ENCODE data around the gene PPP2R1B.
"Not testable (repeated sequence)": the region's sequence is repeated elsewhere in the genome, so short reads cannot be mapped to it uniquely, and the experiment has no call there.

The PPP2R1B gene

DNA sequence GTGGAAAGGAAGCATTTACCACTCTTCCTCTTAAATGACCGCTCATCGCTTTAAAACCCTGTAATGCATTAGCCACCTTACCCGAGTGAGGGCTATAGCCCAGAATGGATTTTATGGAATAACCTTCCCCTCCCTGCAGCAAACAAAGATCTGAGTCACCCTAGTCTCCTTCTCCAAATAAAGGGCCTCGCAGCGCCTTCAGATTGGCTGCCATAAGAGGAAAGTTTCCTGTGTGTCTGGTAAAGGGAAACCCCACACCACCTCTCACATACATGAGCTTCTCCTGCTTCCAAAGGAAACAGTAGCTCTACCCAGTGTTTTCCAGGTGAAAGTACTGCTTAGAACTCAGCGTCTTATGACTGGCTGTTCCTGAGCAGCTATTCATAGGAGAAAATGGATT lies 47.8 kb downstream of the PPP2R1B start:
- peak; percentile 31 for DNase-seq (ENCODE audit: insufficient read length, low spot score)
- TF ChIP-seq POLR2A (IDR thresholded peaks at IDR 0.05; ENCODE audit: low read depth, low read length): no peak
- peak; percentile 93 for FAIRE-seq

DNA sequence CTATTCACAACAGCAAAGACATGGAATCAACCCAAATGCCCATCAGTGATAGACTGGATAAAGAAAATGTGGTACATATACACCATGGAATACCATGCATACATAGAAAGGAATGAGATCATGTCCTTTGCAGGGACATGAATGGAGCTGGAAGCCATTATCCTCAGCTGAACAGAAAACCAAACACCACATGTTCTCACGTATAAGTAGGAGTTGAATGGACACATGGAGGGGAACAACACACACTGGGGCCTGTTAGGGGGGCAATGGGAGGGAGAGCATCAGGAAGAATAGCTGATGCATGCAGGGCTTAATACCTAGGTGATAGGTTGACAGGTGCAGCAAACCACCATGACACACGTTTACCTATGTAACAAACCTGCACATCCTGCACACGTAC lies 48.5 kb downstream of the PPP2R1B start:
- not testable (repeated sequence) for FAIRE-seq; DNase-seq (ENCODE audit: insufficient read length, low spot score)

DNA sequence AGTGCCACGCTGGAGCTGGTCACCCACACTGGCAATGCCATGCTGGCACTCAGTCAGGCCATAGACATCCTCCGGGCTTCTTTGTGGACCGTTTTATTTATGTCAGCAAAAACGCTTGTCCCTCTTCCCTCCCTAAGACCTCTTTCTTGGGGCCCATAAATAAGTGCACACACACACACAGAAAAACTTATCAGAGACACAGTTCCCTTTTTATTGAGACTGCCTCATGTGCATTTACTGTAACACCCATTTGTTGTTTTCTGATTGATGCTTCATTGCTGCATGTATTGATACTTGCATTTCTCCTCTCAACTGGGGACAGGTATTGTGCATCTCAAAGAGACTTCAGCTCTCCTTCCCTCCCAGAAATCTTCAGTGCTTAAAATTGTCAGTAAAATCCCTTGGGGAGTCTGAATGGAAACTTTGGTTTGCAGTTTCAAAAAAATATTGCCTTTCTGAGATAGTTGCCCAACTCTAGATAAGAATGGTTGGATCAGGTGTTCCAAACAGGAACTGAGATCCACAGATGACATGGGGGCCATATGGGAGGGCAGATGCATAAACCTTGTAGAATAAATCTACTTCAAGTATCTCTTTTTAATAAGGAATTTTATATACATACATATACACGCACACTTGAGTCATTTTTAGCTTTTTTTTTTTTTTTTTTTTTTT lies 50.9 kb downstream of the PPP2R1B start:
- TF ChIP-seq POLR2A (IDR thresholded peaks at IDR 0.05; ENCODE audit: low read depth, low read length): no peak
- DNase-seq (ENCODE audit: insufficient read length, low spot score) (no peak), FAIRE-seq (no peak)

DNA sequence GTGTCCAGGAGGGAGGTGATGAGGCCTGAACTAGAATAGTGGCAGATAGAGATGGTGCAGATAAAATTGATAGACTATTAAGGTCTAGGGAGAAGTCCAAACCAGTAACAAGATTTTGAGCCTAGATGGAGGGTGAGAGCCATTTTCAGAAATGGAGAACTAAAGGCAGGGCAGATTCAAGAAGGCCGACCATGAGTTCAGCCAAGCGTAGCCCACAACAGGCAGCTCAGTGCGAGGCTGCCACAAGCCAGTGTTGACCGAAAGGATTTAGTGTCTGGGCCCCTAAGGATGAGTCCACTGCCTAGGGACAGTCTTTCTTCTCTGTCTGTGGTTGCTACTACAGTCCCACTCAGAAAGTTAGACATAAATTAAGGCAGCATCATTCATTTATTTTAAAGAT lies 51.7 kb downstream of the PPP2R1B start:
- FAIRE-seq: no peak
- no peak for TF ChIP-seq POLR2A (IDR thresholded peaks at IDR 0.05; ENCODE audit: low read depth, low read length)
- DNase-seq (ENCODE audit: insufficient read length, low spot score): no peak

DNA sequence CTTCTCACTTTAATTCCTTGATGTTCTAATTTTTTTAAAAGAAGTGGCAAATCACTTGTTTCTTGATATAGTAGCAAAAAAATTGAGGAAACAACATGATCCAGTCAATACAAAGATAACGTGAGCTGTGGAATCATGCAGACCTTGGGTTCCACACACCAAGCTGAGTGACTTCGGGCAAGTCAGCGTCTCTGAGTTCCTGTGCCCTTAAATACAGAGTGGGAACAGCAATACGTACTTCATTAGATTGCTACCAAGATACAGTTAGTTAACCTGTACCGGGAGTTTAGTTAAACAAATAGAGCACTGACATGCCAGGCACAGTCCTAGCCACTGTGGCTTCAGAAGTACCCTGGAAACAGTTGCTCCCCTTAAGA lies 58.5 kb downstream of the PPP2R1B start:
- no peak for FAIRE-seq
- TF ChIP-seq POLR2A (IDR thresholded peaks at IDR 0.05; ENCODE audit: low read depth, low read length): no peak
- DNase-seq (ENCODE audit: insufficient read length, low spot score): no peak

DNA sequence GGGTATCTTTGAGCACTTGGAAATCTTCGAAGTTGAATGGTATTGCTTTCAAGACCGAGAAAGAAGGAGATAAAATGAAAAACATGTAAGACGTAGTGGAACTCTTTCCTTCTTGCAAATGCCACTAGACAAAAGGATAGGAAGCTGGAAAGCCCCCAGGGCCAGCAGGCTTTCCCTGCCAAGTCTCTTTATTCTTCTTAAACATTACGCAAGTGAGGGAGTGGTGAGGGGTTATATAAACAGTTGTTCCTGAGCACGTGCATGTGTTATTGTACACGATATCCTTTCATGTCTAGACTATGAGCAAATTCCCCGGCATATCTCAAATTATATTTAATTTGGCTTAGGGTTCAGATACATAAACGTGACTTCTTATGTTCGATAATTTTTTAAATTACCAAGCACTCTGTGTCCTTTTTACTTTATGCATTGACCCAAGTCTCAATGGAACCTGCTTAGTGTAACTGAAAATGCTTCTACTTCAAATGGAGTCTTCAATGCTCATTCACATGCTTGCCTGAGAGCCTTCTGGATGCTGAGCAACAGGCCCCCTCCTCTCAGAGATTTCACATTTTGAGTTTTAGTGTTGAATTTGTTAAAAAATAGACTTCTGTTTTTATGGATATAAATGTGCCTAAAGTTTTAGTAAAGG lies 59.0 kb downstream of the PPP2R1B start:
- FAIRE-seq (no peak), DNase-seq (ENCODE audit: insufficient read length, low spot score) (no peak)
- TF ChIP-seq POLR2A (IDR thresholded peaks at IDR 0.05; ENCODE audit: low read depth, low read length): no peak

DNA sequence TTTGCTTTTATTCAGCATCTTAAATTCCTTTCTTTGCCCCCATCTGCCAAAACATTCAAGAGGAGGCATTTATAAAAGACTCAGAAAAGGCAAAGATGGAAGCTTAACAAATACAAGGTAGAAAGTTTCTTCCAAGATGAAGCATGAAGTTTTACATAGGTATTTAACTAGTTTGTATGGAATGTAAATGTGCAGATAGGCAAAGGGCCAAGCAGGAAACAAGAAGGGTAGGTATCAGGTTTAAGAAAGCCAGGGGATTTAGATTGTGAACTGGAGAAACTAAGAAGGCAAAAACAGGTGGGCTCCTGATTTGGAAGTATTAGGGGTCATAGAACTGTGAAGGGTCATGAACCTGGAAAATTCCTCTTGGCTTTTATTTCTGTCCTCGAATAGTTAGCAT lies 62.6 kb downstream of the PPP2R1B start:
- no peak for TF ChIP-seq POLR2A (IDR thresholded peaks at IDR 0.05; ENCODE audit: low read depth, low read length)
- no peak for DNase-seq (ENCODE audit: insufficient read length, low spot score)
- no peak for FAIRE-seq

DNA sequence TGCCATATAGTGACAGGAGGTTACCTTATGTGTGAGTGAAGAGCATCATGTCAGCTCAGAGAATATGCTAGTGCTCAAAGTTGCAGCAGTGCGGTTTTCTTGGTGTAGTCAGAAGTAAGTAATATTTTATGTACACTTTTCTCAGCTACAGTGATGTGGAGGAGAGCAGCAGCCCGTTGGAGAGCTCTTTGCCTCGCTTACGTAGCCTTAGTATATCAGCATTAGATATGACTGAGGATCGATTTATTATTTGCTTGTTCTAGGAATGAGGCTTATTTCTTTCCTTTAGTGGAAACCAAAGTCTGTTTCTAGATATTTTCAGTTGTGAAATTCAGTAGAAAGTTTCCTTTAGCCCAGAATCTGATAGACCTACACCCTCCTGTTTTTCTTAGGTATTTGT lies 63.6 kb downstream of the PPP2R1B start:
- no peak for TF ChIP-seq POLR2A (IDR thresholded peaks at IDR 0.05; ENCODE audit: low read depth, low read length)
- DNase-seq (ENCODE audit: insufficient read length, low spot score) (no peak), FAIRE-seq (no peak)

DNA sequence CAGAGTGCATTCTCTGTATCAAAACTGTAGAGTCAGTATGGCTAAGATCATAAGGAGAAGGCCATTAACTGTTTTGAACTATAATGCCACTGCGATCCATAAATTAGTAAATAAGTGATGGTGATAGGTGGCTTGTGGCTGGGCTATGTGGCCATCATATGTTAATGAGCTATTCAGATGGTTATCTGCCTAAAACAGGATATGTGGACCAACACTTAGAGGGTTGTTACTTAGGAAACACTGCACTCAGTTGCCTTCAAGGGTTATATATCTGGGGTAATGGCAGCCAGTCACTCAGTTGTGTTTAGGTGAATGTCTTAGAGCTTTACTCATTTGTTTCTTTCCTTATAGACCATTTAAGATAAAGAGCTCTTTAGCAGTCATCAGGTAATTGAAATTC lies 66.0 kb downstream of the PPP2R1B start:
- no peak for DNase-seq (ENCODE audit: insufficient read length, low spot score)
- no peak for FAIRE-seq
- no peak for TF ChIP-seq POLR2A (IDR thresholded peaks at IDR 0.05; ENCODE audit: low read depth, low read length)

DNA sequence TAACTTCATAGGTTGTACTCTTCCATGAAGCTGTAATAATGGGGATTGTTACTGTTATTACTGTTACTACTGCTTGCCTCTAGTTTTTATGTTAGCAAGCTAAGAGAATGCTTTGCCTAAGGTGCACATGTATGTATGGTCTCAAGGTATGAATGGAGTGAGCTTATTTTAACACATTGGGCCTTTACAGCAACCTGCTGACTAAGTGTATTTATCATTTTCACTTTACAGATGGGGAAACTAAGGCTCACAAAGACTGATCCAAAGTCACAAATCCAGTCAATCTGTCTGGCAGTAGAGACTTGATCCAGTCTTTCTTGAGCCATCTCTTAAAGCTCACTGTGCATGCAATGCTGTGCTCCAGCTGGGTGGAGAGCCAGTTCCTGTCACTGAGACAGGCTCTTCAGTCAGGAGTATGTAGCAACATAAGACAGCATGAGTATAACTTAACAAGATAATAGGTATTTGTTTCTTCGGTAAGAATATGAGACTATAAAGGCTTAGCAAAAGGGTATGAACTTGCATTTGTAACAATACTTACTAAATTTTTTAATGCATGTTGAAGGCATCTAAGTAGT lies 66.5 kb downstream of the PPP2R1B start:
- no peak for TF ChIP-seq POLR2A (IDR thresholded peaks at IDR 0.05; ENCODE audit: low read depth, low read length)
- FAIRE-seq (no peak), DNase-seq (ENCODE audit: insufficient read length, low spot score) (no peak)

DNA sequence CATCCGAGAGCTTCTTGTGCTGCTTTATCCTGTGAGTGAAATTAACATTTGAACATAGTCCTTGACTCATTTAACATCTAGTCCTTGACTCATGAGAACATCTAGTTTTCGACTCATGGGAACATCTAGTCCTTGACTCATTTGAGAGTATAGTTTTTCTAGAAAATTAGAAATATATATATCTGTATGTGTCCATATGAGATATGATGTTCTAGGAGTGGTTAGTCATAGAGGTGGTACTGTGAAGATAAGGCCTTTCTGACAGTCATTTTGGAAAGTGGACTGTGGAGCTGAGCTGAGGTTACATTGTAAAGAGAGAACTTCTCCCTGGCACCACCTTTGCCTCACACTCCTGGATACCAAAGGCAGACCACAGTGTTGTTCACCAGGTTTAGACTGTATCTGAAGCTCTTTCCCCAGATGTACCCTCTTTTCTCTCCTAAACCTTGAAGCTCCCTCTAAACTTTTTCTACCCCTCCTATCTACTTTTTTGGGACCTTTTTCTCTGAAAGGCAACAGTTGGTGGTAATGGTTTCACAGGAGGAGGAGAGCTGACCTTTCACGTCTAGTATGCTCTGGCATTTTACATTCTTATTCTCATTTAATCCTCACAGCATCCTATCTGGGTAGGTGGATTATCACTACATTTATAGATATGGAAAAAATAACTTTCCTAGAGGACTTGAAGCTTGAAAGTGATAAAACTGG lies 67.2 kb downstream of the PPP2R1B start:
- no peak for TF ChIP-seq POLR2A (IDR thresholded peaks at IDR 0.05; ENCODE audit: low read depth, low read length)
- DNase-seq (ENCODE audit: insufficient read length, low spot score): no peak
- no peak for FAIRE-seq

DNA sequence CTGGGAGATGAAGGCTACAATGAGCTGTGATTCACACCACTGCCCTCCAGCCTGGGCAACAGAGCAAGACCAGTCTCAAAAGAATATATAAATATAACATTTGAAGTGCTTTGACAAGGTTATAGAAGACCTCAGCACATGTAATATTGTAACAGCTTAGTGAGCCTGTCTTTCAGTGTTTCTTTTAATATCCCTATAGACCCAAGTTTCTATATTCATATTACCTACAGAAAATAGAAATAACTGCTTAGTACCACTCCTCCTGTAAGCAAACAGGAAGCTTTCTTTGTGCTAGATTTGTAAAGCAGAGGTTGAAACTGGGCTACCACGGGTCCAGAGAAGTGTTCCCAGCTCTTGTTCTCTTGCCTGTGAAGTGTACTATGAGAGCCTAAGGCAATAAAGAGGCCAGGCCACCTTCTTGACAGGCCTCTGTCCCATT lies 68.2 kb downstream of the PPP2R1B start:
- no peak for DNase-seq (ENCODE audit: insufficient read length, low spot score)
- TF ChIP-seq POLR2A (IDR thresholded peaks at IDR 0.05; ENCODE audit: low read depth, low read length): no peak
- no peak for FAIRE-seq

DNA sequence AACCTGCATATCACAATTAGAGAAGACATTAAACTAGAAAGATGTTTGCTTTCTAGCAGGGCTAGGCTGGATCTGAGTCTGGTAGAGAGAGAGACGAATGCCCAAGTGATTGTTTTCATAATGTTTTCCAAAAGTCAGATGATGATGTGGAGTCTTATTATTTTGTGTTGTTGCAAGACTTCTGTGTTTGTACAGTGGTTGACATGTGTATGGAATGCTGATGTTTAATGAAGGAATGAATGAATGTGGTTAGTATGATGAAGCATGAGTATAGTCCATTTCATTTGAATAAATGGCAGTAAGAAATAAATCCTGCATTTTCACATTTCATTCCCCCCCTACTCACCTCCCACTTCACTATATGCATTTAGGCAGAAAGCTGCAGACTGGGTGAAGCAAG lies 69.6 kb downstream of the PPP2R1B start:
- DNase-seq (ENCODE audit: insufficient read length, low spot score): no peak
- FAIRE-seq: no peak
- TF ChIP-seq POLR2A (IDR thresholded peaks at IDR 0.05; ENCODE audit: low read depth, low read length): no peak

DNA sequence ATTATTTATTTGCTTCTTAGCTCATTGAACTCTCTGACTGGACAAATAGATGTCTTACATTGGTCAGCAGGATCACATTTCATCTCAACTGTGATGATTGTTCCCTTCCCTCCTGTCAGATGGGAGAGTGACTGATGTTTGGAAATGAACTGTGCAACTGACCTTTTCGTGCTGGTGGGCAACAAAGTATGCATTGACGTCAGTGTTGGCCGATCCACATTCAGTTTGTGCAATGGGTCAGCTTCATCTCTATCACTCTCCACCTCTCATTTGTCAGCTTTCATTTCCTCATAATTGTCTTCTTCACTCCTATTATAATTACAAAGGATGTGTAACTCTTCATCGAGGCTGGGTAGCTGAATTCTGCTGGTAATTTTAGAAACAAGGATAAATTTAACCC lies 71.3 kb downstream of the PPP2R1B start:
- TF ChIP-seq POLR2A (IDR thresholded peaks at IDR 0.05; ENCODE audit: low read depth, low read length): no peak
- no peak for DNase-seq (ENCODE audit: insufficient read length, low spot score)
- no peak for FAIRE-seq
